Measurements from ENCODE around the gene KIAA0825.

The KIAA0825 gene

DNA sequence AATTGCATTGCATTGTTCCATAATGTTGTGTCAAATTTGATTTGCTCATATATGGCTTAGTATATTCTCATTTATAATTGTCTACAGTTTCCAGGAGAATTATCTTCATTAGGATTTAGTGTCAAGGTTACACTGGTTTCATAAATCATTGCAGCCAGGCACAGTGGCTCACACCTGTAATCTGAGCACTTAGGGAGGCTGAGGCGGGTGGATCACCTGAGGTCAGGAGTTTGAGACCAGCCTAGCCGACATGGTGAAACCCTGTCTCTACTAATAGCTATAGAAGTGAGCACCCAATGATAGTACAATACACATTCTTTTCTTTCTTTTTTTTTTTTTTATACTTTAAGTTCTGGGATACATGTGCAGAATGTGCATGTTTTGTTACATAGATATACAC lies 282.5 kb downstream of the KIAA0825 start:
- no peak overlapping the region for H3K27ac ChIP-seq
- TF ChIP-seq, protein P1, sequence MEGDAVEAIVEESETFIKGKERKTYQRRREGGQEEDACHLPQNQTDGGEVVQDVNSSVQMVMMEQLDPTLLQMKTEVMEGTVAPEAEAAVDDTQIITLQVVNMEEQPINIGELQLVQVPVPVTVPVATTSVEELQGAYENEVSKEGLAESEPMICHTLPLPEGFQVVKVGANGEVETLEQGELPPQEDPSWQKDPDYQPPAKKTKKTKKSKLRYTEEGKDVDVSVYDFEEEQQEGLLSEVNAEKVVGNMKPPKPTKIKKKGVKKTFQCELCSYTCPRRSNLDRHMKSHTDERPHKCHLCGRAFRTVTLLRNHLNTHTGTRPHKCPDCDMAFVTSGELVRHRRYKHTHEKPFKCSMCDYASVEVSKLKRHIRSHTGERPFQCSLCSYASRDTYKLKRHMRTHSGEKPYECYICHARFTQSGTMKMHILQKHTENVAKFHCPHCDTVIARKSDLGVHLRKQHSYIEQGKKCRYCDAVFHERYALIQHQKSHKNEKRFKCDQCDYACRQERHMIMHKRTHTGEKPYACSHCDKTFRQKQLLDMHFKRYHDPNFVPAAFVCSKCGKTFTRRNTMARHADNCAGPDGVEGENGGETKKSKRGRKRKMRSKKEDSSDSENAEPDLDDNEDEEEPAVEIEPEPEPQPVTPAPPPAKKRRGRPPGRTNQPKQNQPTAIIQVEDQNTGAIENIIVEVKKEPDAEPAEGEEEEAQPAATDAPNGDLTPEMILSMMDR (conservative IDR thresholded peaks at IDR 0.05; ENCODE audit: low read depth) = no peak
- DNase-seq (ENCODE audit: low spot score) = no peak
- CTCF ChIA-PET = interaction anchor here (0.6 kb wide), 1 partner anchor 11 kb away, joined by 4 read pairs; no protein-coding TSS in a partner anchor
- POLR2A ChIA-PET (ENCODE audit: low non-redundant PET) = no interaction called here

DNA sequence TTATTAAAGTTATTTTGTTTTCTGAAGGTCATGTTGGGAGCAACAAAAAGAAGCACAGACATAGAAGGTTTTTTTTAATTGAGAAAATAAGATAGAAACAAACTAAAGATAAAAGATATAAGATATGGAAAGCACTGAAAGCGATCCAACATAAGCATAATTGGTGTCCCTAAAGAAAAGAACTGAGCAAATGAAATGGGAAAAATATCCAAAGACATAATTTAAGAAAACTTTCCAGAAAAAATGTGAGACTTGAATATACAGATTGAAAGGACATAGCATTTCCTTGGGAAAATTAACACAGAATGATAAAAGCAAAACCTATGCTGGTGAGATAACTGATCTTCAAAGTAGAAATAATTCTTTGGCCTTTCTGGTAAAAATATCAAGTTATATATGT lies 289.3 kb downstream of the KIAA0825 start:
- H3K27ac ChIP-seq = no peak overlapping the region
- POLR2A ChIA-PET (ENCODE audit: low non-redundant PET) = no interaction called here
- no peak for DNase-seq (ENCODE audit: low spot score)
- TF ChIP-seq, protein P1 (conservative IDR thresholded peaks at IDR 0.05; ENCODE audit: low read depth) = no peak
- CTCF ChIA-PET = no interaction called here

DNA sequence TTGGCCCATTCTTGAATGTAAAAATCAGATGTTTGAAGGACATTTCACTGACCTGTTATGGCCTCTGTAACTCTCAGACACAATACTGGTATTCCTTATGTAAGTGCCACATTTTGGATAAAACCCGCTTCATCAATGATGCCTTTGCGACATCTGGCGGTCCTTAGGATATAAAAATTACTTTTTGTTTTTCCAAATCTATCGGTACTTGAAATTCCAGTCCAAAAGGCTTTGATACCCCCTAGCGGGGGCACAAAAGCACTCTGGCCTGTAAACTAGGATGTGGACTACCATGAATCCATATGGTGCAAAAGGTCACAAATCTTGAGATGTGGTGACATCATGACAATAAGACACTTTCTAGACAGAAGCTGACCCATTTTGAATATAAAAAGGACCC lies 291.8 kb downstream of the KIAA0825 start:
- no peak overlapping the region for H3K27ac ChIP-seq
- DNase-seq (ENCODE audit: low spot score) = no peak
- ChIA-PET CTCF (interaction anchor here (0.7 kb wide), 1 partner anchor 133 kb away, joined by 4 read pairs; no protein-coding TSS in a partner anchor), POLR2A (ENCODE audit: low non-redundant PET) (no interaction called here)
- TF ChIP-seq, protein P1 (conservative IDR thresholded peaks at IDR 0.05; ENCODE audit: low read depth) = no peak

DNA sequence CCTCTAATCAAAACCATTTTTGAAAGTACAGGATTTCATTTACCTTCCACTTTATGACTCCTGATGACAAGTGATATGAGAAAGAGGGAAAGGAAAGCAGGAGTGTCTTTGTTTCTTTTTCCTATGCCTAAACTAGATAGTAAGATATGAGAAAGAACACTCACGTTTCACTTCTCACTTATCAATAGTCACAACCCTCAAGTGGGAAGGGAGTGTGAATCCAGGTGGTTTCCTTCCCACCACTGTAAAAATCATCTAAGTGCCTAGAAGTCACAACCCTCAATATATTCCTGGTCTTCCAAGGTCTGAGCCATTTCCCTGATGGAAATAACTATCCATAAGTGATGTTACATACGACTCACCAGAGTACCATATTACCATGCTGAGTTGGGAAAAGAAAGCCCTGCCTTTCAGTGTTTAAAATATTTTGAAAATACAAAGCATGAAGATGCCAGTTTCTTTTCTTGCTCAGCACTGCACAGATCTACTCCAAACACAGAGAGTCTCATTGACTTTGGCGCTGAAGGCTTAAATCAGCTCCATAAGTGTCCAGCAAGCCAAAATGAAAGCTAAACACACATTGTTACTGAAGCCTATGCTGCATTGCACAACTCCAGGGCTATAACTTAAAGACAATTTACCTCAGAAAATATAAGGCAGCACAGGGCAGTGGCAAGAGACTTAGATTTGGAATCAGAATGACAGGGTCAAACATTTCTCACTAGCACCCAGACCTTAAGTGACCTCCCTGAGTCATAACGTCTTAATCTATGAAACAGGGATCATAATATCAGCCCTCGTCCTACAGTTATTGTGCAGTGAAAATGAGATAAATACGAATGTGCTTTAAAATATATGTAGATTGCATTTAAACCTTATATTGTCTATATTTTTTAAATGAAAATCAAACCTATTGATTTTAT lies 301.2 kb downstream of the KIAA0825 start:
- DNase-seq (ENCODE audit: low spot score) = no peak
- ChIA-PET CTCF (interaction anchor here (0.6 kb wide), 2 partner anchors 77 to 110 kb away, joined by 3 to 4 read pairs; no protein-coding TSS in a partner anchor), POLR2A (ENCODE audit: low non-redundant PET) (no interaction called here)
- H3K27ac ChIP-seq = no peak overlapping the region
- TF ChIP-seq, protein P1 (conservative IDR thresholded peaks at IDR 0.05; ENCODE audit: low read depth) = no peak

DNA sequence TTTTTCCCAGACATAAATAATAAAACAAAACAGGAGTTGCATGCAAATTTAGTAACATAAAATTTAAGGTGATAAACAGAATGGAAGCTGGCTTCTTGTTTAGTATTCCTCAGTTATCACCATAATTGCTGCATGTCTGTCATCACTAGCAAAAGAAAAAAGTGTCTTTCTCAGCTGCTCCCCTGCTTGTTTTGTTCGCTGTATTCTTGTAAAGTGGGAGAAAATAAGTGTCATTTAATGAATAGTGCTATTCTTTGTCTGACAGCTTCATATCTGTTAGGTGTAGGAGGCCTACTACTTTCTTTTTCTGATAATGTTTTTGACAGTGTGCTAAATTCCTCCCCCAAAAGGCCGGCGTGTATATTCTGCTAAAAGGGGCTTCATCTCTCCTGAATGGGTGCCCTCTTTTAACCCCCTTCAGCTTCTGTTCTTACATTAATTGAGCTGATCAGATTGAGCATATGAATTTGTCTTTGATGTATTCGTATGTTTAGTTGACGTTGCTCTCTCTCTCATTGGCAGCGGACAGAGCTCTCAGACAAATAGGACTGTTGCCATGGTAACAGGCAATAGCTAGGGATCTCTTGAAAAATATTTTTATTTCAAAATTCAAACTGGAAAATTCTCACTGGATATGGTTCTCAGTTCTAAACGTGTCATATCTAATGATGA lies 303.8 kb downstream of the KIAA0825 start:
- no peak overlapping the region for H3K27ac ChIP-seq
- ChIA-PET POLR2A (ENCODE audit: low non-redundant PET) (no interaction called here), CTCF (no interaction called here)
- TF ChIP-seq, protein P1 (conservative IDR thresholded peaks at IDR 0.05; ENCODE audit: low read depth) = no peak
- DNase-seq (ENCODE audit: low spot score) = no peak

DNA sequence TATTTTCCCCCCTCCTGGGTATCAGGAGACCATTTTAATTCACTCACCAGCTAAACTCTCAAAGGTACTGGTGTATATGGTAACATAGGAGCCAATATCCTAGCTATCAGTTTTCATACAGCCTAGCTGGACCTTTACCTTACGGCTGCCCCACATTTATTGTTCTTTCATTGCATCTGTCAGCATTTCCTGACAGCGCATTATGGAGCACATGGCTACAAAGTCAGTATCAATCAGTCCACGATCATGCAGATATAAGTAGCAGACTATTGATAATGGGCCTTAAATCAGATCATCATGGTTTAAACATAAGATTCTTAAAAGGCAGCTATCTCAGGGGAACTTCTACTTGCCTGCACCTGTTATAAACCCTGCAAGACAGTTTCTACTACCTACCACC lies 304.7 kb downstream of the KIAA0825 start:
- POLR2A ChIA-PET (ENCODE audit: low non-redundant PET) = no interaction called here
- TF ChIP-seq, protein P1 (conservative IDR thresholded peaks at IDR 0.05; ENCODE audit: low read depth) = no peak

More for the DNA sequence above, 304.7 kb downstream of the KIAA0825 start:
- CTCF ChIA-PET = no interaction called here
- no peak overlapping the region for H3K27ac ChIP-seq
- DNase-seq (ENCODE audit: low spot score) = no peak

Data from RWPE1 (cell line).